ENCODE results near the gene CALHM4. TPM values are rescaled to one million over a fixed set of nuclear protein-coding genes. Genes with fewer than 3 reads are reported as not detected.

The CALHM4 gene
- total RNA-seq, 4 donors from 2014 or later = not detected

DNA sequence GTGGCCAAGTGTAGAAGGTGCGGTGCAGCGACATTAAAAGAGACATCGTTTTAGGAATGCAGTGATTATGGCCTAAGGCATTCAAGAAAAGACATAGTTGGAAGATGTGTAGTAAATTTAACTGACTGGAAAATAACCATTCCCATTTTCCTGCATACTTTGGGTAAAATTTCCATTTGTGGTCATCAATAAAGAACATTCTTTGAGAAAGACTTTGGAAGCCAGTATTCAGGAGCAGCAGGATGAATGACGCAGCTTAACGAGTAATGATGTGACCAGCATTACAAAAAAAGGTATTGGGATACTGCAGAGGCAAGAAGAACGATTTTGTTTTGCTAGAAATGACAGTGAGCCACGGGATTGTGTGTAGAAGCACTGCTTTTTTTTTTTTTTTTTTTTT is 10.8 kb downstream of the CALHM4 start:
- Histone ChIP-seq H3K4me3 (no peak overlapping the region), H3K36me3 (no peaks in the 10 kb centered on the region), H3K27ac (no peak overlapping the region), H3K9me3 (no peaks in the 10 kb centered on the region), H3K4me1 (peaks cover 0 to 13% (median 0%) of the 10 kb centered on the region in 3 donors), H3K27me3 (no peaks in the 10 kb centered on the region)
- TF ChIP-seq, protein P1, sequence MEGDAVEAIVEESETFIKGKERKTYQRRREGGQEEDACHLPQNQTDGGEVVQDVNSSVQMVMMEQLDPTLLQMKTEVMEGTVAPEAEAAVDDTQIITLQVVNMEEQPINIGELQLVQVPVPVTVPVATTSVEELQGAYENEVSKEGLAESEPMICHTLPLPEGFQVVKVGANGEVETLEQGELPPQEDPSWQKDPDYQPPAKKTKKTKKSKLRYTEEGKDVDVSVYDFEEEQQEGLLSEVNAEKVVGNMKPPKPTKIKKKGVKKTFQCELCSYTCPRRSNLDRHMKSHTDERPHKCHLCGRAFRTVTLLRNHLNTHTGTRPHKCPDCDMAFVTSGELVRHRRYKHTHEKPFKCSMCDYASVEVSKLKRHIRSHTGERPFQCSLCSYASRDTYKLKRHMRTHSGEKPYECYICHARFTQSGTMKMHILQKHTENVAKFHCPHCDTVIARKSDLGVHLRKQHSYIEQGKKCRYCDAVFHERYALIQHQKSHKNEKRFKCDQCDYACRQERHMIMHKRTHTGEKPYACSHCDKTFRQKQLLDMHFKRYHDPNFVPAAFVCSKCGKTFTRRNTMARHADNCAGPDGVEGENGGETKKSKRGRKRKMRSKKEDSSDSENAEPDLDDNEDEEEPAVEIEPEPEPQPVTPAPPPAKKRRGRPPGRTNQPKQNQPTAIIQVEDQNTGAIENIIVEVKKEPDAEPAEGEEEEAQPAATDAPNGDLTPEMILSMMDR (IDR thresholded peaks at IDR 0.05) = no peak
- TF ChIP-seq POLR2AphosphoS5 (IDR thresholded peaks at IDR 0.05) = no peak
- TF ChIP-seq POLR2A (IDR thresholded peaks at IDR 0.05) = no peak
- no peak for TF ChIP-seq EP300 (IDR thresholded peaks at IDR 0.05)
- ATAC-seq = no peak
- WGBS, 2 donors (ENCODE audit: low coverage in 1 of 2) = 48 to 76% methylated on average over 4 to 7 of the region's 7 CpGs

DNA sequence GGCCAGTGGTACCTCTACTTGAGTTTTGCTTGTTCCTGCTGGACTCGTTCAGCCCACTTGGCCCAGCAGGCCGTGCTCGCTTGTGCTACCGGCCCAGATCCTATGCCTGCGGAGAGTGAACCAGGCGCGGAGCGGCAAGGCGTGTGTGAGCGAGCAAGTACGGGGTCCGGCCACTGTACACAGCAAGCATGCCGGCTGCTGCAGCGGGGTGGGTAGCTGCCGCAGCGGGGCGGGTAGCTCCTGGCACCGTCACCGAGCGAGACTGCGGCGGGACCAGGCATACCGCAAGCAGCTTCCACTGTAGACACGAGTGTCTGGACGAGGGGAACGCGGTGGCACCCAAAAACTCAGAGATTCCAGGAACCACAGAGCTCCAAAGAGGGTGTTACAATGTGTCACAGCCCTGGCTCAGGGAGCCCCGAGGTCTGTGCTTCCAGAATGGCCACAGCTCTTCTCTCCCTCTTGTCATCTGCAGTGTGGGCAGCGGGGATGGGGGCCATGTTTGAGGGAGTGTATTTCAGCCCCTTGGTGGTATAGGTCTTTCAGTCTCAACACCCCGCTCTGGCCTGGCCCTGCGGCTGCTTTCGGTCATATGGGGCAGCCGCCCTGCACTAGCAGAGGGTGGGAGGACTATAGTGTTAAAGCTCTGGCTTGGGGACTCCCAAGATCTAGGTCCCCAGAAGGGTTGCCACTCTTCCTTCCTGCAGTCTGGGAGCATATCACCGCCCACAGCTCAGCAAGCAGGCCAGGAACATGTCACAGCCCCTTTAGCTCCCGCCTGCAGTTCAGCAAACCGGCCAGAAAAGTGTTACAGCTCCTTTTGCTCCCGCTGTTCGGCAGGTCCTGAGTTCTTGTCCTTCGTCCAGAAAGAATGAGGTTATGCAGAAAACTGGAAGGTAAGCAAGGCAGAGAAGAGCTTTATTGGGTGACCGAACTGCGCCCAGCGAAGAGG is 11.6 kb downstream of the CALHM4 start:
- Histone ChIP-seq H3K36me3 (no peaks in the 10 kb centered on the region), H3K4me3 (peak overlapping the region; percentile 25 to 42), H3K27me3 (no peaks in the 10 kb centered on the region)

DNA sequence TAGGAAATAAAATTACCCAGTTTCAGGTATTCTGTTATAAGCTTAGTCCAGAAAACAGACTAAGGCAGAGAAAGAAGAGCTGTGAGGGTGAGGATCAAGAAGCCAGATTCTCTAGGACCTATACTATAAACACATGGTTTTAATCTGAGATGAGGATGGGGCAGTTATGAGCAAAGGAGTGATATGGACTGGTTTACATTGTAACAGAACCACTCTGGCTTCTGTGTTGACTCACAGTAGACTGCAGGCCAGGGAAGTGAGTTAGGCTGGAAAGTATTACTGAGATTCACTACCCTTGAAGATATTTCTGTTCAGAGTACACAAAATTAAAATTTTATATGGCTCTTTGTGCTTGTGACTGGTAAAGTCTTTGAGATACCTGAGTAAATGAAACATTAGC is 14.6 kb downstream of the CALHM4 start:
- no peak for ATAC-seq
- no peak for TF ChIP-seq EP300 (IDR thresholded peaks at IDR 0.05)
- no peak for TF ChIP-seq POLR2AphosphoS5 (IDR thresholded peaks at IDR 0.05)
- no peak for TF ChIP-seq POLR2A (IDR thresholded peaks at IDR 0.05)
- TF ChIP-seq, protein P1 (IDR thresholded peaks at IDR 0.05) = no peak
- H3K4me1 ChIP-seq = peaks cover 4 to 29% (median 7%) of the 10 kb centered on the region in 3 donors

More for the DNA sequence above, 11.6 kb downstream of the CALHM4 start:
- no peaks in the 10 kb centered on the region for H3K9me3 ChIP-seq
- TF ChIP-seq POLR2A (IDR thresholded peaks at IDR 0.05) (no peak), EP300 (IDR thresholded peaks at IDR 0.05) (no peak), POLR2AphosphoS5 (IDR thresholded peaks at IDR 0.05) (no peak)
- TF ChIP-seq, protein P1 (IDR thresholded peaks at IDR 0.05) = no peak
- ATAC-seq = peak; percentile 39
- H3K4me1 ChIP-seq = peaks cover 0 to 20% (median 3%) of the 10 kb centered on the region in 3 donors
- WGBS, 2 donors (ENCODE audit: low coverage in 1 of 2) = 14% methylated on average over 4 of the region's 42 CpGs; no CpG with 5 or more reads in 1 of the 2 donors
- peak overlapping the region in 1 of 4 donors; percentile 13 for H3K27ac ChIP-seq

DNA sequence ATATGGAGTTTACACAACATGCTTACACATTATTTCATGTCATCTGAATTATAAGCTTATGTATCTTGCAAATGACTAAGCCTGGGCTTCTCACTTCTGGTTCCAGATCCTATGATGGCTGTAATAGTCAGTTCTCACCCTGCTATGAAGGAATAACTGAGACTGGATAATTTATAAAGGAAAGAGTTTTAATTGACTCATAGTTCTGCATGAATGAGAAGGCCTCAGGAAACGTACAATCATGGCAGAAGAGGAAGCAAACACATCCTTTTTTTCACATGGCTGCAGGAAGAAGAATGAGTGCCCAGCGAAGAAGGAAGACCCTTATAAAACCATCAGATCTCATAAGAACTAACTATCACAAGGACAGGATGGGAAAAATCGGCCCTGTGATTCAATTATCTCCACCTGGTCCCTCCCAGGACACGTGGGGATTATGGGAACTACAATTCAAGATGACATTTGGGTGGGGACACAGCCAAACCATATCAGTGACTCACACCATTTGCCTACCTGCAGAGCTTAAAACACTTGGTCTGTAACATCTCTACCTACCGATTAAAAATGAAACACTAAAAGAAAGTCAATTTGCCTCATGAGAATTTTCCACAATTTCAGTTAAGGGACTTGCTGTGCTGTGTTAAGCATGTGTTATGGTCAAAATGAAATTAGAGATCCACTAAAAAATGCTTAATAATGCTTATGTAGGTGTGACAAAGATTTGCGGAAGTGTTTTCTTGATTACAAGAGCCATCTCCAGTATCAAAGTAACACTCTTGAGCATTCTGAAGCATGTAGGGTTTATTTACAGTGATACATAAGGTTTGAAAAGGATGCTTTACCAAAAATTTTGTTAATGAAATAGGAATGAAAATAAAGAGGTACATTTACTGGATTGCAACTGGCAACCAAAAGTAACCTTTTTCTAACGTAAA is 15.5 kb downstream of the CALHM4 start:
- TF ChIP-seq, protein P1 (IDR thresholded peaks at IDR 0.05) = no peak
- TF ChIP-seq POLR2AphosphoS5 (IDR thresholded peaks at IDR 0.05) = no peak
- no peak for TF ChIP-seq EP300 (IDR thresholded peaks at IDR 0.05)
- TF ChIP-seq POLR2A (IDR thresholded peaks at IDR 0.05) = no peak

More for the DNA sequence above, 14.6 kb downstream of the CALHM4 start:
- Histone ChIP-seq H3K4me3 (no peak overlapping the region), H3K27me3 (no peaks in the 10 kb centered on the region), H3K27ac (no peak overlapping the region), H3K36me3 (no peaks in the 10 kb centered on the region), H3K9me3 (no peaks in the 10 kb centered on the region)

More for the DNA sequence above, 15.5 kb downstream of the CALHM4 start:
- H3K27me3 ChIP-seq = no peaks in the 10 kb centered on the region
- peaks cover 0 to 1% of the 10 kb centered on the region in 2 donors for H3K36me3 ChIP-seq
- 59 to 64% methylated on average over 6 to 7 of the region's 7 CpGs for WGBS, 2 donors (ENCODE audit: low coverage in 1 of 2)
- H3K4me1 ChIP-seq = peaks cover 10 to 39% (median 11%) of the 10 kb centered on the region in 3 donors
- H3K9me3 ChIP-seq = no peaks in the 10 kb centered on the region
- no peak overlapping the region for H3K4me3 ChIP-seq
- H3K27ac ChIP-seq = no peak overlapping the region
- ATAC-seq = no peak

All from gastroesophageal sphincter (tissue), 4 donors.